GM19099 (cell line): Measurements from ENCODE around the gene UNC119.
A peak's percentile ranks its signal among the peaks of the same experiment; 100 is the strongest.

Experiments used
- POLR2A ChIP-seq: IDR thresholded peaks from 3 replicates; pipeline ENCODE4 v1.6.1; 2011; ENCODE audit warnings: low read depth; ENCODE audit not compliant: insufficient read length; ENCODE audit errors: extremely low read depth

The UNC119 gene

GRCh38 chr17:28501421-28502284 is 50.8 kb downstream of the UNC119 start:
- peak; percentile 11 for TF ChIP-seq POLR2A

- peak; percentile 58 for TF ChIP-seq POLR2A
Observed at GRCh38 chr17:28500712-28501379, 51.6 kb downstream of the UNC119 start.

- no peak for TF ChIP-seq POLR2A
Observed at GRCh38 chr17:28499684-28500357, 52.6 kb downstream of the UNC119 start.

- TF ChIP-seq POLR2A, result no peak
Observed at GRCh38 chr17:28499364-28499664, 53.1 kb downstream of the UNC119 start.

- no peak for TF ChIP-seq POLR2A
Observed at GRCh38 chr17:28498652-28499363, 53.6 kb downstream of the UNC119 start.

- TF ChIP-seq POLR2A, result no peak
Observed at GRCh38 chr17:28497931-28498330, 54.5 kb downstream of the UNC119 start.
